ENCODE measurements around the gene ZNF860.
"Not testable (repeated sequence)": the region's sequence is repeated elsewhere in the genome, so short reads cannot be mapped to it uniquely, and the experiment has no call there.

Gene ZNF860

DNA sequence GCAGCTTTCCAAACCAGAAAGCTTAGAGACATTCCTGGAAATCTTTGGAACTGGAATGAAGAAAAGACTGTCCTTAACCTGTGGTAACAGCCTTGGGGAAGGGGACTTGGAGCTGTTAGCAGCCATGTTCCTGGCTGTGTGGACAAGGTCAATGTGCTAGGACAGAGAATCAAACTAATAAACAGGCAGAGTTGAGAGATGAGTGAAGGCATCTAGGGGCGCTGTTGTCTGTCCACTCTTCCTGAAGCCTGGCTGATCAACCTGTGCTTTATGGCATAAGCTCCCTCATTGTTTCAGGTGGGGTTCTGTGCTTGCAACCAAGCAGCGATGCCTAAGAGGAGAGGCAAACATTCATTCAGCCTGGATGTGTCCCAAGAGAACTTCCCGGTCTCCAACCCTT, 19.3 kb downstream of the ZNF860 start:
- no peak for DNase-seq

GRCh38 chr3:32002561-32003368, 21.2 kb downstream of the ZNF860 start:
- no peak for DNase-seq

DNA sequence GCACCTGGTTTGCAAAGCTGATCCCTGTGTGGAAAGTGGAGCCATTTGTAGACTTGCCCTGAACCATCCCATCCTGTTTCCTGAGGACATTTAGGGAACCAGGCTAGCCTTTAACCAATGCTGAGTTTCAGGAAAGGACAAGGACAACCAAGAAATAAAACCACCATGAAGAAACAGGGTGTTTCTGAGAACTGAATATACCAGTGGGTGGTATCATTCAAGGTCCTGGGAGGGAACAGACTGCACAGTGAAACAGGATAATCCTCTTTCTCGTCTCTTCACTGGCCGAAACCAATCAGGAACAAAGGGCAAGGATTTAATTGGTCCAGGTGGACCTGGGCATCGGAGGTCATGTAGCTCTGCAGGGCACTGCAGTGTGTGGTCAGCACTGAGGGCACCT, 21.8 kb downstream of the ZNF860 start:
- DNase-seq, result no peak

DNA sequence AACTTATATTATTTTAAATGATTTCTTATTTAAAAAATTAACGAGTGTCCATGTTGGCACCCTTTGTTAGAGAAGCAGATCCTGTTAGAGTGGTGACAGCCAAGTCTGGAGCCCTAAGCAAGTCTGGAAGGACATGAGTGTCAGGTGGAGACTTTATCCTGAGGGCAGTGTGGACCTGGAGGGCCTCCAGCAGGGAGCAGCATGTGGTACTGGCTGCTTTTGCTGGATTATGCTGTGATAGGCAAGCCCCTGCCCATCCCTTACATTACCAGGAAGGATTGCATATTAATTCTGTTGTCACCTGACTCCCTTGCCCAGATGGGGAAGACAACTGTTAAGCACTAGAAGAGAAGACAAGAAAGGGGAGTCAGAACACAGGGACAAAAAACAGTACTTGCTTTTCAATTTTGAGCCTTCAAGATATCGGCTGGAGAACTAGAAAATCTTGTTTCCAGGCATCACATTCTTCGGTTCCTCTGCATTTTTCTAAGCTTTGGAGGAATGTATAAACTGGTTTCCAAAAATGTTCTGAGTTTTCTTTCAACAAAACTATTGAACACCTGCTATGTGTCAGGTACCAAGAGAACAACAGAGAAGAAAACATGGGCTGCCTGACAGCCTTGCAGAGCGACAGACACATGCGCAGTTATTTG, 22.7 kb downstream of the ZNF860 start:
- DNase-seq, result no peak

DNA sequence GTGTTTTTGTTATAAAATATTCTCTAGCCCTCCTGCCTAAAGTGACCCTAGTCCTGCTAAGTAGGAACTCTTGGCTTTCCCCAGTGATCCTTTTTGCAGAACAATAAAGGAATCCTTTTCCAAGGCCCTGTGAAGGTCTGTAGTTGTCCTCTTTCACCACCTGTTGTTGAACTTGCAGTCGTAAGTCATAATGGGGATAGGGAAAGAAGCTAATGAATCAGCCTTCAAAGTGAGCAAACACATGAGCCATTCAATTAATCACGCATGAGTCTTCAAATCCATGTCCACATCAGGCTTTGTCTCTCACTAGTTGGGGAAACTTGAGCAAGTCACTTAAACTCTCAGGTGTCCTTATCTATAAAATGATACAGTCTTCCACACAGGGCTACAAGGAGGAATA, 27.6 kb downstream of the ZNF860 start:
- no peak for DNase-seq

DNA sequence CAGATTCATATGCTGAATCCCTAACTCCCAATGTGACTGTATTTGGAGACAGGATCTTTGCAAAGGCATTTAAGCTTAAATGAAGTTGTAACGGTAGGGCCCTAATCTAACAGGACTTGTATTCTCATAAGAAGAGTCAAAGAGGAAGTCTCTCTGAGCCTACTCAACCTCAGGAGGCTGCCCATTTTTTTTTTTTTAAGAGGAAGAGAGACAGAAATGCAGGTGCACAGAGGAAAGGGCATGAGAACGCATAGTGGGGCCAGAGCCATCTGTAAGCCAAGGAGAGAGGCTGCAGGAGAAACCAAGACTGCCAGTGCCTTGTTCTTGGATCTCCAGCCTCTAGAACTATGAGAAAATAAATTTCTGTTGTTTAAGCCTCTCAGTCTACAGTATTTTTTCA, 28.4 kb downstream of the ZNF860 start:
- no peak for DNase-seq

- DNase-seq, result not testable (repeated sequence)
Observed at GRCh38 chr3:32010699-32011098, 29.1 kb downstream of the ZNF860 start.

DNA sequence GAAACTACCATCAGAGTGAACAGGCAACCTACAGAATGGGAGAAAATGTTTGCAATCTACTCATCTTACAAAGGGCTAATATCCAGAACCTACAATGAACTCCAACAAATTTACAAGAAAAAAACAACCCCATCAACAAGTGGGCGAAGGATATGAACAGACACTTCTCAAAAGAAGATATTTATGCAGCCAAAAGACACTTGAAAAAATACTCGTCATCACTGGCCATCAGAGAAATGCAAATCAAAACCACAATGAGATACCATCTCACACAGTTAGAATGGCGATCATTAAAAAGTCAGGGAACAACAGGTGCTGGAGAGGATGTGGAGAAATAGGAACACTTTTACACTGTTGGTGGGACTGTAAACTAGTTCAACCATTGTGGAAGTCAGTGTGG, 34.1 kb downstream of the ZNF860 start:
- not testable (repeated sequence) for DNase-seq

DNA sequence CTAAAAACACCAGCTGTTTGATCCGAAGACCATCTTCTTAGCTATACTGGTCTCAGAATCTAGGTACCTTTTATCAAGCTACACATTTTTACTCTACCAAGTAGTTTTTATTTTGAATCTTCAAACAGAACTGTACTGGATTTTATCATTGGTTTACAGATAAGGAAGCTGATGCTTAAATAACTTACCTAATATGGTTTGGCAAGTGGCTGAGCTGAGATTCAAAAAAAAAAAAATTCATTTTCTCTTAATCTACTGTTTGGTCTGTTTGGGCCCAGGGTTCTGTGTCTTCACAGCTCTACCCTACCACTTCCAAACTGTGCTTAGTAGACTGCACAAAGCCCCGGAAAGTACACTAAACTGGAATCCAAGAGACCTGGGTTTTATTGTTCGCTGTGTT, 35.7 kb downstream of the ZNF860 start:
- DNase-seq, result no peak

GRCh38 chr3:32018757-32019564, 37.4 kb downstream of the ZNF860 start:
- DNase-seq, result no peak

DNA sequence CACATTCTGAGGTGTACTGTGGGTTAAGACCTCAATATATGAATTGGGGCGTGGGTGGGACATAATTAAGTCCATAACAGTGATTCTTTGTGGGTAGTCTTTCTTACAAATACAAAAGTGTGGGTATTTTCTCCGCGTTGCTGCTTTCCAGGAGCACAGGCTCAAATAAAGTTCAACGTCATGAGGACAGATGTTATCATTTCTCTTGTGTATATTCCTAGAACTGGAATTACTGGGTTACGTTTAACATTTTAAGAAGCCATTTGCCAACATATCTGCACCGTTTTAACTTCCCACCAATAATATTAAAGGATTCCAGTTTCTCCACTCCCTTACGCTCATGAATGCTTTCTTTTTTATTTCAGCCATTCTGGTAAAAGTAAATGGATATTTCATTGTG, 39.6 kb downstream of the ZNF860 start:
- no peak for DNase-seq

- no peak for DNase-seq
Observed at GRCh38 chr3:32021748-32022147, 40.2 kb downstream of the ZNF860 start.

DNA sequence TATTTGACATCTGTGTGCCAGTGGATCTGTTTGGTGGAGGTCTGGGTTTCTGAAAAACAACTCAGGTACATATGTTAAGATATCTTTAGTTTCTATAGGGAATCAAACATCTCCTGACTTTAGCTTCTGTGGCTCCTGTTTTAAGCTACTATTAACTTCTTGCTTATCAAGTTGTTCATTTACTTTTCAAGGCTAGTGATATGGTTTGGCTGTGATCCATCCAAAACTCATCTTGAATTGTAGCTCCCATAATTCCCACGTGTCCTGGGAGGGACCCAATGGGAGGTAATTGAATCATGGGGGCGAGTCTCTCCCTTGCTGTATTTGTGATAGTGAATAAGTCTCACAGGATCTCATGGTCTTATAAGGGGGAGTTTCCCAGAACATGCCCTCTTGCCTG, 41.4 kb downstream of the ZNF860 start:
- no peak for DNase-seq

- DNase-seq, result no peak
Observed at GRCh38 chr3:32026593-32026992, 45.0 kb downstream of the ZNF860 start.

DNA sequence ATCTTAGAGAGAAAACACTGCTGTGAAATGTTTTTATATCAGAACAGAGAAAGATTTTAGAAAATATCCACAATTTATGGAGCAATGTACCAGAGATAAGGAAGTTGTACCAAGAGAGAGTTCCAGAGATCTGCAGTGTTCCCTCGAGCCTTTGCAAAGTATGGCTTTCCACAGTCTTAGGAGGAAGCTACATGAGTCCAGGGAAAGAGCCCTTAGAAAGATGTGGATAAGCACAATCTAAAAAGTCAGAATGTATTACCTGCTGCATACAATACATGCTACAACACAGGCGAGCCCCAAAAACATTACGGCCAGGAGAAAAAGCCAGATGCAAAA, 56.4 kb downstream of the ZNF860 start:
- no peak for DNase-seq

DNA sequence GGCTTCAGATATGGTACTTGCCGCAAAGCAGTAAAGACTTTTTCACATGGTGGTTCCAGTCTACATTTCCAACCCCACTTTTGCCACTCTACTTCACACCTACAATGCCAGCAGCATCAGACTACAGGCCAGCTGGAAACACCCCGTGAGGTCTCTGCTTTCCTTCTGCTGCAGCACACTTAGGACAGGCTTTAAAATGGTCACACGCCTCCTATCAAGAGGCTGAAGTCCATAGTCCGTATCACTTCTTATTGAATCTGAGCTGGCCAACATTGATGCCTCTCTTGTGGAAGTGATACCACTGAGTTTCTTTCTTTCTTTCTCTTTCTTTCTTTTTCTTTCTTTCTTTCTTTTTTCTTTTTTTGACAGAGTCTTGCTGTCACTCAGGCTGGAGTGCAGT, 59.8 kb downstream of the ZNF860 start:
- DNase-seq, result no peak
